Measurements from ENCODE around the gene KCNQ1. TPM values are rescaled to one million over a fixed set of nuclear protein-coding genes. Genes with fewer than 3 reads are reported as not detected.

KCNQ1 gene
- total and polyA plus RNA-seq, 4 donors, result 15.4 to 41.7 (median 26.2) TPM

DNA sequence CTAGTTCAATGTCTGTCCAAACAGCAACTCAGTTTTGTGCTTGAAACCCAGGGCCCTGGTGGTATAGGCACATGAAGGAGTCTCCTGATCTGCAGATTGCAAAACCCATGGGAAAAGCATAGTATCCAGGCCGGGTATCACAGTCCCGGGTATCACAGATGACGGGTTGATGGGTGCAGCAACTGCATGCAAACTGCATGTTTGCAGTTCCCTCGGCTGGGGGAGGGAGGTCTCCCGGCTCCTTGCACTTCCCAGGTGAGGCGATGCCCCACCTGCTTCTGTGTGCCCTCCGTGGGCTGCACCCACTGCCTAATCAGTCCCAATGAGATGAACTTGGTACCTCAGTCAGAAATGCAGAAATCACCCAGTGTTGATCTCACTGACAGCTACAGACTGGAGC lies 53.9 kb downstream of the KCNQ1 start:
- ATAC-seq (ENCODE audit: insufficient read depth, low FRiP score) (no peak), DNase-seq (no peak)
- TF ChIP-seq, protein P1, sequence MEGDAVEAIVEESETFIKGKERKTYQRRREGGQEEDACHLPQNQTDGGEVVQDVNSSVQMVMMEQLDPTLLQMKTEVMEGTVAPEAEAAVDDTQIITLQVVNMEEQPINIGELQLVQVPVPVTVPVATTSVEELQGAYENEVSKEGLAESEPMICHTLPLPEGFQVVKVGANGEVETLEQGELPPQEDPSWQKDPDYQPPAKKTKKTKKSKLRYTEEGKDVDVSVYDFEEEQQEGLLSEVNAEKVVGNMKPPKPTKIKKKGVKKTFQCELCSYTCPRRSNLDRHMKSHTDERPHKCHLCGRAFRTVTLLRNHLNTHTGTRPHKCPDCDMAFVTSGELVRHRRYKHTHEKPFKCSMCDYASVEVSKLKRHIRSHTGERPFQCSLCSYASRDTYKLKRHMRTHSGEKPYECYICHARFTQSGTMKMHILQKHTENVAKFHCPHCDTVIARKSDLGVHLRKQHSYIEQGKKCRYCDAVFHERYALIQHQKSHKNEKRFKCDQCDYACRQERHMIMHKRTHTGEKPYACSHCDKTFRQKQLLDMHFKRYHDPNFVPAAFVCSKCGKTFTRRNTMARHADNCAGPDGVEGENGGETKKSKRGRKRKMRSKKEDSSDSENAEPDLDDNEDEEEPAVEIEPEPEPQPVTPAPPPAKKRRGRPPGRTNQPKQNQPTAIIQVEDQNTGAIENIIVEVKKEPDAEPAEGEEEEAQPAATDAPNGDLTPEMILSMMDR (IDR thresholded peaks at IDR 0.05; ENCODE audit: control extremely low read depth, extremely low read depth), result no peak
- WGBS, 2 donors, result 93 to 95% methylated on average over 7 of the region's 7 CpGs
- Histone ChIP-seq H3K27me3 (ENCODE audit: control insufficient read depth in 3 of 3, insufficient read depth in 3 of 3, low read length in 2 of 3) (no peaks in the 10 kb centered on the region), H3K9ac (ENCODE audit: insufficient read depth in 1 of 2, low read length in 2 of 2) (no peak overlapping the region), H3K9me3 (ENCODE audit: control insufficient read depth in 4 of 4, insufficient read depth in 3 of 4, low read length in 3 of 4) (no peaks in the 10 kb centered on the region), H3K27ac (ENCODE audit: low read depth in 1 of 2, low read length in 1 of 2) (no peak overlapping the region), H3K4me1 (ENCODE audit: control insufficient read depth in 5 of 5, insufficient read depth in 5 of 5, low read length in 5 of 5) (no peaks in the 10 kb centered on the region), H3K4me3 (no peak overlapping the region), H3K36me3 (ENCODE audit: control insufficient read depth in 4 of 4, insufficient read depth in 4 of 4, low read length in 4 of 4) (no peaks in the 10 kb centered on the region)

DNA sequence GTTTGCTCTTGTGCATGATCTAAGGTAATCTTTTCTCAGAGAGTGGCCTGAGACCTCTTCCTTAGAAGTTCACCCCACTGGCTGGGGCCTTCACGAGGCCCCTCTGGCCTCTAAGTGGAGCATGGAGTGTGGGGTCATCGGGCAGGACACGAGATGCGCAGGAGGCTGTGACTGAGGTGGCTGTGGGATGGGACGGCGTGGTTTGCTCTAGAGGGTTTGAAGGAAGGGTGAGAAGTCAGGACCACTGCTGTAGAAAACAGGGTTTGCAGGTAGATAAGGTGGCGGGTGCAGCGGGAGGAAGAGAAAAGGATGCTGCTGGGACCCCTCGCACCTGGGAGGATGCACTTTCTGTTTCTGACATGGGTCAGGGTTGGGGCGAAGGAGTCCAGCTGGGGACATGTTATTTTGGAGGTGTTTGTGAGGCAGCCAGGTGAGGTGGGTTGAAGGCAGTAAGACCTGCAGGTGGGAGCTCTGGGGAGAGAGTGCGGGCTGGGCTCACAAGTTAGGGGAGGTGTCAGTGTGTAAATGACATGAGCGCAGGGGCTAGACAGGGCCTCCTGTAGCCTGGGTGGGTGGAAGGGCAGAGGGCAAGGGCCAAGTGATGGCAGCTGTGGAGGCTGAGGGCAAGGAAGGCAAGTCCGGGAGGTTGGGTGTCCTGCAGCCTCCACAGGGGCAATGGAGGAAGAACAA lies 62.5 kb downstream of the KCNQ1 start:
- Histone ChIP-seq H3K27me3 (ENCODE audit: control insufficient read depth in 3 of 3, insufficient read depth in 3 of 3, low read length in 2 of 3) (peaks cover 0 to 8% (median 0%) of the 10 kb centered on the region in 3 donors), H3K4me3 (no peak overlapping the region), H3K36me3 (ENCODE audit: control insufficient read depth in 4 of 4, insufficient read depth in 4 of 4, low read length in 4 of 4) (no peaks in the 10 kb centered on the region), H3K4me1 (ENCODE audit: control insufficient read depth in 5 of 5, insufficient read depth in 5 of 5, low read length in 5 of 5) (peaks cover 0 to 10% (median 0%) of the 10 kb centered on the region in 5 donors), H3K27ac (ENCODE audit: low read depth in 1 of 2, low read length in 1 of 2) (no peak overlapping the region), H3K9me3 (ENCODE audit: control insufficient read depth in 4 of 4, insufficient read depth in 3 of 4, low read length in 3 of 4) (no peaks in the 10 kb centered on the region), H3K9ac (ENCODE audit: insufficient read depth in 1 of 2, low read length in 2 of 2) (no peak overlapping the region)
- DNase-seq (no peak), ATAC-seq (ENCODE audit: insufficient read depth, low FRiP score) (no peak)
- TF ChIP-seq, protein P1 (IDR thresholded peaks at IDR 0.05; ENCODE audit: control extremely low read depth, extremely low read depth), result no peak
- WGBS, 2 donors, result 96 to 98% methylated on average over 12 of the region's 13 CpGs

DNA sequence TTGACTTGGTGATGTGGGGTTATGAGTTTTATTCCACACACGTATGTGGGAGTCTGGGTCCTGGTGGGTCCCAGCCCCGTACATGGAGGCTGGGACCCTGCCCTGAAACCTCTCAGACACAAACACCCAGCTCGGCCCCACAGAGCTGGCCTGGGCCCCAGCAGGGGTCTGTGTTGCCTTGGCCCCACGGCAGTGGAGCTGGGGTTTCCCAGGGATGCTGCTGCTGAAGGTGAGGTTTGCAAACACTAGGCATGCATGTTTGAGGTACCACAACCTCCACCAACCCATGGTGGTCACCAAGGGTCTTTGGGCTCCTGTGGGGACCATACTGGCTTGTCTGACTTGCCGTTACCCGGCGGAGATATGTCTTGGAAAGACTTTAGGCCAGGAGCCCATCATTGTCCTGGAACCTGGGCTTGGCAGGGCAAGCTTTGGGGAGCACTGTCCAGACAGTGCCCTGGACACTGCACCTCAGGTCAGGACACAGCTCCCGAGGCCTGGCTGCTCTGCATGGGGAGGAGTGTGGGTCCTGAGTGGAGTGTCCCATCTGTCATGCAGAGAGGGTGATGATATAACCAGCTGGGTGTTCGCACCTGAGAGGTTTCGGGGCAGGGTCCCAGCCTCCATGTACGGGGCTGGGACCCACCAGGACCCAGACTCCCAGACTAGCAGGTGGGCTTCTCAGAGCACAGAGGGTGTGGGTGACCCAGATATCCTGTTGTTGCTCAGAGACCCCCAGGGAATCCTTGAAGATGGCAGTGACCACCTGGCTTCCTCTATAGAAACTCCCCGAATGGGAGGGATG lies 63.3 kb downstream of the KCNQ1 start:
- Histone ChIP-seq H3K36me3 (ENCODE audit: control insufficient read depth in 4 of 4, insufficient read depth in 4 of 4, low read length in 4 of 4) (no peaks in the 10 kb centered on the region), H3K4me1 (ENCODE audit: control insufficient read depth in 5 of 5, insufficient read depth in 5 of 5, low read length in 5 of 5) (peaks cover 0 to 10% (median 0%) of the 10 kb centered on the region in 5 donors), H3K9ac (ENCODE audit: insufficient read depth in 1 of 2, low read length in 2 of 2) (no peak overlapping the region), H3K4me3 (no peak overlapping the region), H3K9me3 (ENCODE audit: control insufficient read depth in 4 of 4, insufficient read depth in 3 of 4, low read length in 3 of 4) (no peaks in the 10 kb centered on the region), H3K27me3 (ENCODE audit: control insufficient read depth in 3 of 3, insufficient read depth in 3 of 3, low read length in 2 of 3) (peaks cover 0 to 8% (median 0%) of the 10 kb centered on the region in 3 donors), H3K27ac (ENCODE audit: low read depth in 1 of 2, low read length in 1 of 2) (no peak overlapping the region)
- TF ChIP-seq, protein P1 (IDR thresholded peaks at IDR 0.05; ENCODE audit: control extremely low read depth, extremely low read depth), result no peak
- no peak for ATAC-seq (ENCODE audit: insufficient read depth, low FRiP score)
- DNase-seq, result no peak
- WGBS, 2 donors, result 91 to 95% methylated on average over 12 of the region's 12 CpGs
